ENCODE data around the gene ARHGAP24.

DNA sequence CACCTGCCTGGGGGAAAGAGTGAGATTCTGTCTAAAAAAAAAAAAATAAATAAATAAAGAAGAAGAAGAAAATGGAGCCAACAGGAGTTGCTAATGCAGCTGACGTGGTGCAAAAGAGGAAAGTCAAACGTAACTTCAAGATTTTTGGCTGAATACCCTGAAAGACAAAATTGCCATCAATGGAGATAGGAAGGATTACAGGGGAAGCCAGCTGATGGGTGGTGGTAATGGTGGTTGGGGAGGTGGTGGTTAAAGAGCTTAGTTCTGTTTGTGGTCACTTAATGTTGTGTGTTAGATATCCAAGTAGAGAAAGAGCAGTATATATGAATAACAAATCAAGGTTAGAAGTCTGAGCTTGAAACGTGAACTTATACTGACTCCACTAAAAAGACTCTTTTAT is 225.4 kb downstream of the ARHGAP24 start:
- TF ChIP-seq, protein P1, sequence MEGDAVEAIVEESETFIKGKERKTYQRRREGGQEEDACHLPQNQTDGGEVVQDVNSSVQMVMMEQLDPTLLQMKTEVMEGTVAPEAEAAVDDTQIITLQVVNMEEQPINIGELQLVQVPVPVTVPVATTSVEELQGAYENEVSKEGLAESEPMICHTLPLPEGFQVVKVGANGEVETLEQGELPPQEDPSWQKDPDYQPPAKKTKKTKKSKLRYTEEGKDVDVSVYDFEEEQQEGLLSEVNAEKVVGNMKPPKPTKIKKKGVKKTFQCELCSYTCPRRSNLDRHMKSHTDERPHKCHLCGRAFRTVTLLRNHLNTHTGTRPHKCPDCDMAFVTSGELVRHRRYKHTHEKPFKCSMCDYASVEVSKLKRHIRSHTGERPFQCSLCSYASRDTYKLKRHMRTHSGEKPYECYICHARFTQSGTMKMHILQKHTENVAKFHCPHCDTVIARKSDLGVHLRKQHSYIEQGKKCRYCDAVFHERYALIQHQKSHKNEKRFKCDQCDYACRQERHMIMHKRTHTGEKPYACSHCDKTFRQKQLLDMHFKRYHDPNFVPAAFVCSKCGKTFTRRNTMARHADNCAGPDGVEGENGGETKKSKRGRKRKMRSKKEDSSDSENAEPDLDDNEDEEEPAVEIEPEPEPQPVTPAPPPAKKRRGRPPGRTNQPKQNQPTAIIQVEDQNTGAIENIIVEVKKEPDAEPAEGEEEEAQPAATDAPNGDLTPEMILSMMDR (conservative IDR thresholded peaks at IDR 0.05; ENCODE audit: low read depth in 2 of 2) = no peak
- no peak for TF ChIP-seq POLR2AphosphoS5 (IDR thresholded peaks at IDR 0.05; ENCODE audit: low read depth)
- TF ChIP-seq EZH2phosphoT487 (IDR thresholded peaks at IDR 0.05; ENCODE audit: unreplicated experiment) = no peak
- no peak for TF ChIP-seq EZH2 (IDR thresholded peaks at IDR 0.05; ENCODE audit: low read depth, unreplicated experiment)
- no peak for TF ChIP-seq NANOG (IDR thresholded peaks at IDR 0.05; ENCODE audit: borderline replicate concordance)
- no peak for TF ChIP-seq CREB1 (CRISPR knock-in tag; IDR thresholded peaks at IDR 0.05; ENCODE audit: low read depth)
- TF ChIP-seq JUNB (IDR thresholded peaks at IDR 0.05; ENCODE audit: unreplicated experiment) = no peak
- TF ChIP-seq REST (IDR thresholded peaks at IDR 0.05; ENCODE audit: unreplicated experiment) = no peak
- TF ChIP-seq ZNF462 (CRISPR knock-in tag; IDR thresholded peaks at IDR 0.05) = no peak
- TF ChIP-seq, protein P2, sequence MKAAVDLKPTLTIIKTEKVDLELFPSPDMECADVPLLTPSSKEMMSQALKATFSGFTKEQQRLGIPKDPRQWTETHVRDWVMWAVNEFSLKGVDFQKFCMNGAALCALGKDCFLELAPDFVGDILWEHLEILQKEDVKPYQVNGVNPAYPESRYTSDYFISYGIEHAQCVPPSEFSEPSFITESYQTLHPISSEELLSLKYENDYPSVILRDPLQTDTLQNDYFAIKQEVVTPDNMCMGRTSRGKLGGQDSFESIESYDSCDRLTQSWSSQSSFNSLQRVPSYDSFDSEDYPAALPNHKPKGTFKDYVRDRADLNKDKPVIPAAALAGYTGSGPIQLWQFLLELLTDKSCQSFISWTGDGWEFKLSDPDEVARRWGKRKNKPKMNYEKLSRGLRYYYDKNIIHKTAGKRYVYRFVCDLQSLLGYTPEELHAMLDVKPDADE (IDR thresholded peaks at IDR 0.05) = no peak
- TF ChIP-seq ZNF114 (CRISPR knock-in tag; IDR thresholded peaks at IDR 0.05) = no peak
